ENCODE measurements around the gene XKR8.
"Not testable (repeated sequence)": the region's sequence is repeated elsewhere in the genome, so short reads cannot be mapped to it uniquely, and the experiment has no call there.

The XKR8 gene

DNA sequence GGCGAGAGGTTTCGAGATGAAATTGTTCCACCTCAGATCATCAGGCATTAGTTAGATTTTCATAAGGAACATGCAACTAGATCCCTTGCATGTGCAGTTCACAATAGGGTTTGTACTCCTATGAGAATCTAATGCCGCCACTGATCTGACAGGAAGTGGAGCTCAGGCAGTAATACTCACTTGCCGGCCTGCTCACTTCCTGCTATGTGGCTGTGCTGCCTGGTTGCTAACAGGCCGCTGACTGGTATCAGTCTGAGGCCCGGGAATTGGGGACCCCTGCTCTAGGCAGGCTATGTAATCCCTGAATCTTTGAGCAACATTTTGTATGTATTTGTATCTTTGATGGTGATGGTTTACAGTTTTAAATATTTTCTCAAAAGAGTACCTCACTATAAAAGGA is 32.5 kb downstream of the XKR8 start:
- DNase-seq (ENCODE audit: low read depth in 2 of 2) = peak; percentile 11 to 18

DNA sequence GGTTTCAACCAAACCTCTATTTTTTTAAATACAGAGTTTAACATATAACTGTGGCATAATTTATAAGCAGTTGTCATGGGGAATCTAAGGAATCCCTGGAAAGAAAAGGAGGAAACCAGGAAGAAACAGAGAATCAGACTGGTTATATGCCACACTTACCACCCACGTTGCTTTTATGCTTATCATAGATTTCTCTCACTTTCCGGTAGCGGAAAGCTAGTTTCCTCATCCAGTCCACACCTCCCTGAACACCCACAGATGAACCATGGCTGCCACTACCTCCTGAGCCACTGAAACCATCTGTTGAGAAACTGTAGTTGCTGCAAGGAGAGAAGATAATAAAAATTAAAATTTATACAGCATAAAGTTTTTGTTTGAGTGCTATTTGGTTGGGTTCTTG is 33.5 kb downstream of the XKR8 start:
- DNase-seq (ENCODE audit: low read depth in 2 of 2) = no peak

DNA sequence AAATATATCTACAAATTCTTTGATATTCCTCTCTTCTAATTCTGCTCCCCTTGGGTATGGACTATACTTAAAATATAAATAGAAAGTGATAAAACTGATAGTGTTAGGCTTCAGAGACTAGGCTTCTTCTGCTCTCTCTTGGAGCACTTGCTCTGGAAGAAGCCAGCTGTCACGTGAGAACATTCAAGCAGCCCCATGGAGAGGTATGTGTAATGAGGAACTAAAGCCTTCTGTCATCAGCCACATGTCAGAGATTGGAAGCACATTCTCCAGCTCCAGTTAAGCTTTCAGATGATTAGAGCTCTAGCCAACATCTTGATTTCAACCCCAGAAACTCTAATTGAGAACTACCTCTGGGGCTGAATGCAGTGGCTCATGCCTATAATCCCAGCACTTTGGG is 34.3 kb downstream of the XKR8 start:
- DNase-seq (ENCODE audit: low read depth in 2 of 2) = no peak

DNA sequence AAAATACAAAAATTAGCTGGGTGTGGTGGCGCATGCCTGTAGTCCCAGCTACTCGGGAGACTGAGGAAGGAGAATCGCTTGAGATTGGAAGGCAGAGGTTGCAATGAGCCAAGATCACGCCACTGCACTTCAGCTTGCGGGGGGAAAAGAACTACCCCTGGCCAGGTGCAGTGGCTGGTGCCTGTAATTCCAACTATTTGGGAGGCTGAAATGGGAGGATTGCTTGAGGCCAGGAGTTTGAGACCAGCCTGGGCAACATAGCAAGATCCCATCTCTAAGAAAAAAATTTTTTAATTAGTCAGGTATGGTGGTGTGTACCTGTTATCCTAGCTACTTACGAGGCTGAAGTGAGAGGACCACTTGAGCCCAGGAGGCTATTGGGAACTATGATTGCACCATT is 34.8 kb downstream of the XKR8 start:
- not testable (repeated sequence) for DNase-seq (ENCODE audit: low read depth in 2 of 2)

DNA sequence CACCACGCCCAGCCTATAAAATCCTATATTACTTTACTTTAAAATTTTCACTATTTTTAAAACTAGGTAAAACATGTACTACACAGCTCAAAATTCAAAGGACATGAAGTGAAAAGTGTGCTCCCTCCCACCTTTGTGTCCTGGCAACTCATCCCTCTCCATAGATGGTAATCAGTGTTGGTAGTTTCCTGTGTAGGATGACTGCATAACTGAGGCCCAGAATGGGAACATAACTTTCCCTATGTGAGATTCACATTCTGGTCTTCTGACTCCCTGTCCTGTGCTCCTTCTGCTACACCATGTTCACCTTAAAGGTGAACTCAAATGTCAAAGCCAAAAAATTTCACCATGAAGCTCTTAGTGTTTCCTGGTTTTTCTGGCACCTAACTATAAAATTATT is 39.3 kb downstream of the XKR8 start:
- no peak for DNase-seq (ENCODE audit: low read depth in 2 of 2)

DNA sequence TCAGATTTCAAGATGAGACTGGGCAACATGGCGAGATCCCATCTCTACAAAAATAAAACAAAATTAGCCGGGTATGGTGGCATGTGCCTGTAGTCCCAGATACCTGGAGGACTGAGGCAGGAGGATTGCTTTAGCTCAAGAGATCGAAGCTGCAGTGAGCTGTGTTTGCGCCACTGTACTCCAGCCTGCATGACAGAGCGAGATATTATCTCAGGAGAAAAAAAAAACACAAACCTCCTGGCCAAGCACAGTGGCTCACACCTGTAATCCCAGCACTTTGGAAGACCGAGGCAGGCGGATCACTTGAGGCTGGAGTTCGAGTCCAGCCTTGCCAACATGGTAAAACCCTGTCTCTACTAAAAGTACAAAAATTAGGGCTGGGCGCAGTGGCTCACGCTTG is 42.8 kb downstream of the XKR8 start:
- no peak for DNase-seq (ENCODE audit: low read depth in 2 of 2)

DNA sequence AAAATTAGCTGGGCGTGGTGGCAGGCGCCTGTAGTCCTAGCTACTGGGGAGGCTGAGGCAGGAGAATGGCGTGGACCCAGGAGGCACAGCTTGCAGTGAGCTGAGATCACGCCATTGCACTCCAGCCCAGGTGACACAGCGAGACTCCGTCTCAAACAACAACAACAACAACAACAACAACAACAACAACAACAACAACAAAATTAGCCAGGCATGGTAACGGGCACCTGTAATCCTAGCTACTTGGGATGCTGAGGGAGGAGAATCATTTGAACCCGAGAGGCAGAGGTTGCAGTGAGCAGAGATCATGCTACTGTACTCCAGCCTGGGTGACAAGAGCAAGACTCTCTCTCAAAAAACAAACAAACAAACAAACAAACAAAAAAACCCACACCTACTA is 43.3 kb downstream of the XKR8 start:
- DNase-seq (ENCODE audit: low read depth in 2 of 2) = not testable (repeated sequence)

DNA sequence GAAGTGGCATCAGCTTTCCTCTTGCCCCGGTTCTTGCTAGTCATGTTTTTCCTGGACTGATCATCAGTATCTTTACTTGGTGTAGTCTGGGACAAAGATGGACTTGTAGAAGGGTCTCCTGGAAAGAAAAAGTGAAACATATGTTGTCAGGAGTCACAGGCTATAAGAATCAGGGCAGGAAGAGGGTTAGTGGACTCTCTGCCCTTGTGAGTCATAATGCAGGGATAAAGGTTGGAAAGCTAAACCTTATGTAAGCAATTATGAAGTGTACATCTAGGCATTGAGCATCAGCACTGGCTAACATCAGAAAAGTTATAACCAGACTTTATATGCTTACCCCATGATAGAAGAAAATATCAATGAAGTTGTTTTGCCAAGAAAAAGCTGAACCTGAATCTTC is 51.2 kb downstream of the XKR8 start:
- DNase-seq (ENCODE audit: low read depth in 2 of 2) = no peak

All from stimulated activated CD4-positive, alpha-beta T cell treated with anti-CD3 and anti-CD28 coated beads, Interleukin-15, amount 100 ng/mL, for 48 hours (primary cell).